HepG2 (cell line): ENCODE data around the gene ISG20. TPM values are rescaled to one million over a fixed set of nuclear protein-coding genes. Genes with fewer than 3 reads are reported as not detected.

Source experiments
- EEA1 ChIP-seq: sonication (generic); formaldehyde crosslinking; IDR thresholded peaks from 2 replicates; pipeline ENCODE4 v1.5.1; 2020; ENCODE audit warnings: mild to moderate bottlenecking, missing genetic modification reagents, borderline replicate concordance
- RBM22 ChIP-seq: fragments of 200-400 bp; formaldehyde crosslinking; optimal IDR thresholded peaks from 2 replicates; pipeline ENCODE3; 2017; ENCODE audit warnings: mild to moderate bottlenecking, low read length, moderate library complexity
- polyA plus RNA-seq, 8 experiments: library from polyadenylated mRNA; depleted of rRNA in 3 of 8; stranded (reverse) in 7 of 8; unstranded in 1 of 8; fragments of >200 nt; fragmentation: Illumina TruSeq in 4 of 8; extraction: Trizol in 4 of 8; gene quantifications; 2 replicates each; pipeline versions ENCODE4 v1.2.1 to v1.2.3, GENCODE V29; 2011 to 2016; ENCODE audit warnings: low read depth in 4 of 8, missing spikeins in 1 of 8, mixed read lengths in 1 of 8; ENCODE audit not compliant: insufficient read depth in 1 of 8
- total RNA-seq, 5 experiments: library from RNA; depleted of rRNA; stranded (reverse); fragments of >200 nt; fragmentation: Illumina TruSeq; extraction: Trizol; gene quantifications; 2 replicates each; pipeline ENCODE4 v1.2.3, GENCODE V29; 2016; ENCODE audit warnings: low read depth in 1 of 5
- TF ChIP-seq, protein P1 (sequence below), 2 experiments: fragments of 450-650 bp in 1 of 2; sonication (generic) in 1 of 2; formaldehyde crosslinking in 1 of 2; IDR thresholded peaks; 2 replicates each; pipeline versions ENCODE4 v1.6.1 to v1.8.0; 2016 to 2022; ENCODE audit warnings: antibody characterized with exemption in 1 of 2, mild to moderate bottlenecking in 1 of 2, missing genetic modification reagents in 1 of 2
- TF ChIP-seq, protein P2 (sequence below): sonication (generic); formaldehyde crosslinking; IDR thresholded peaks from 2 replicates; pipeline ENCODE4 v1.4.0; 2020; ENCODE audit warnings: missing genetic modification reagents
- TF ChIP-seq, protein P3 (sequence below): sonication (generic); formaldehyde crosslinking; IDR thresholded peaks from 2 replicates; pipeline ENCODE4 v1.9.0; 2021; ENCODE audit warnings: missing genetic modification reagents, borderline replicate concordance

The ISG20 gene
- total and polyA plus RNA-seq, 2 of the 13 experiments (the other 11 are each of a cell fraction or from before 2014, with no cell fraction given), result 6.3 to 31.5 TPM

DNA sequence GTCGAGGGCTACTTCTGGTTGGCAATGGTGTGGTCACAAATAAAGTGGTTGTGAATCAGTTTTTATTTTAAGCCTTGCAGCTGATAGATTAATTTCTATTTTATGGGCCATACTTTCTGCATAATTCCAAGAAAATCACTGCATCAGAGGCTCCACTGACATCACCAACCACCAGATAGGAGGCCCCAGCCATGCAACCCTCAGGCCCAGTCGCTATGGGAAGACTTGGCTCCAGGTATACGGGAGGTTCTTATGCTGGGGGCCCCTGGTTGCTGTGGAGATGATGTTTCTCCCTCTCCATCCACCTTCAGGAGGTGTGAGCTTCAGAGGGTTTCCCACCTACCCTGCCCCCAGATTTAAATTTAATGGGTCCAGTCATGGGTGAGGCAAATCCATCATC, 57.4 kb downstream of the ISG20 start (continued):
- TF ChIP-seq, protein P1, sequence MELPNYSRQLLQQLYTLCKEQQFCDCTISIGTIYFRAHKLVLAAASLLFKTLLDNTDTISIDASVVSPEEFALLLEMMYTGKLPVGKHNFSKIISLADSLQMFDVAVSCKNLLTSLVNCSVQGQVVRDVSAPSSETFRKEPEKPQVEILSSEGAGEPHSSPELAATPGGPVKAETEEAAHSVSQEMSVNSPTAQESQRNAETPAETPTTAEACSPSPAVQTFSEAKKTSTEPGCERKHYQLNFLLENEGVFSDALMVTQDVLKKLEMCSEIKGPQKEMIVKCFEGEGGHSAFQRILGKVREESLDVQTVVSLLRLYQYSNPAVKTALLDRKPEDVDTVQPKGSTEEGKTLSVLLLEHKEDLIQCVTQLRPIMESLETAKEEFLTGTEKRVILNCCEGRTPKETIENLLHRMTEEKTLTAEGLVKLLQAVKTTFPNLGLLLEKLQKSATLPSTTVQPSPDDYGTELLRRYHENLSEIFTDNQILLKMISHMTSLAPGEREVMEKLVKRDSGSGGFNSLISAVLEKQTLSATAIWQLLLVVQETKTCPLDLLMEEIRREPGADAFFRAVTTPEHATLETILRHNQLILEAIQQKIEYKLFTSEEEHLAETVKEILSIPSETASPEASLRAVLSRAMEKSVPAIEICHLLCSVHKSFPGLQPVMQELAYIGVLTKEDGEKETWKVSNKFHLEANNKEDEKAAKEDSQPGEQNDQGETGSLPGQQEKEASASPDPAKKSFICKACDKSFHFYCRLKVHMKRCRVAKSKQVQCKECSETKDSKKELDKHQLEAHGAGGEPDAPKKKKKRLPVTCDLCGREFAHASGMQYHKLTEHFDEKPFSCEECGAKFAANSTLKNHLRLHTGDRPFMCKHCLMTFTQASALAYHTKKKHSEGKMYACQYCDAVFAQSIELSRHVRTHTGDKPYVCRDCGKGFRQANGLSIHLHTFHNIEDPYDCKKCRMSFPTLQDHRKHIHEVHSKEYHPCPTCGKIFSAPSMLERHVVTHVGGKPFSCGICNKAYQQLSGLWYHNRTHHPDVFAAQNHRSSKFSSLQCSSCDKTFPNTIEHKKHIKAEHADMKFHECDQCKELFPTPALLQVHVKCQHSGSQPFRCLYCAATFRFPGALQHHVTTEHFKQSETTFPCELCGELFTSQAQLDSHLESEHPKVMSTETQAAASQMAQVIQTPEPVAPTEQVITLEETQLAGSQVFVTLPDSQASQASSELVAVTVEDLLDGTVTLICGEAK (IDR thresholded peaks at IDR 0.05), result no peak
- TF ChIP-seq, protein P1 (CRISPR knock-in tag; IDR thresholded peaks at IDR 0.05), result no peak
- TF ChIP-seq, protein P2, sequence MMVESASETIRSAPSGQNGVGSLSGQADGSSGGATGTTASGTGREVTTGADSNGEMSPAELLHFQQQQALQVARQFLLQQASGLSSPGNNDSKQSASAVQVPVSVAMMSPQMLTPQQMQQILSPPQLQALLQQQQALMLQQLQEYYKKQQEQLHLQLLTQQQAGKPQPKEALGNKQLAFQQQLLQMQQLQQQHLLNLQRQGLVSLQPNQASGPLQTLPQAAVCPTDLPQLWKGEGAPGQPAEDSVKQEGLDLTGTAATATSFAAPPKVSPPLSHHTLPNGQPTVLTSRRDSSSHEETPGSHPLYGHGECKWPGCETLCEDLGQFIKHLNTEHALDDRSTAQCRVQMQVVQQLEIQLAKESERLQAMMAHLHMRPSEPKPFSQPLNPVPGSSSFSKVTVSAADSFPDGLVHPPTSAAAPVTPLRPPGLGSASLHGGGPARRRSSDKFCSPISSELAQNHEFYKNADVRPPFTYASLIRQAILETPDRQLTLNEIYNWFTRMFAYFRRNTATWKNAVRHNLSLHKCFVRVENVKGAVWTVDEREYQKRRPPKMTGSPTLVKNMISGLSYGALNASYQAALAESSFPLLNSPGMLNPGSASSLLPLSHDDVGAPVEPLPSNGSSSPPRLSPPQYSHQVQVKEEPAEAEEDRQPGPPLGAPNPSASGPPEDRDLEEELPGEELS (CRISPR knock-in tag), result no peak
- TF ChIP-seq, protein P3, sequence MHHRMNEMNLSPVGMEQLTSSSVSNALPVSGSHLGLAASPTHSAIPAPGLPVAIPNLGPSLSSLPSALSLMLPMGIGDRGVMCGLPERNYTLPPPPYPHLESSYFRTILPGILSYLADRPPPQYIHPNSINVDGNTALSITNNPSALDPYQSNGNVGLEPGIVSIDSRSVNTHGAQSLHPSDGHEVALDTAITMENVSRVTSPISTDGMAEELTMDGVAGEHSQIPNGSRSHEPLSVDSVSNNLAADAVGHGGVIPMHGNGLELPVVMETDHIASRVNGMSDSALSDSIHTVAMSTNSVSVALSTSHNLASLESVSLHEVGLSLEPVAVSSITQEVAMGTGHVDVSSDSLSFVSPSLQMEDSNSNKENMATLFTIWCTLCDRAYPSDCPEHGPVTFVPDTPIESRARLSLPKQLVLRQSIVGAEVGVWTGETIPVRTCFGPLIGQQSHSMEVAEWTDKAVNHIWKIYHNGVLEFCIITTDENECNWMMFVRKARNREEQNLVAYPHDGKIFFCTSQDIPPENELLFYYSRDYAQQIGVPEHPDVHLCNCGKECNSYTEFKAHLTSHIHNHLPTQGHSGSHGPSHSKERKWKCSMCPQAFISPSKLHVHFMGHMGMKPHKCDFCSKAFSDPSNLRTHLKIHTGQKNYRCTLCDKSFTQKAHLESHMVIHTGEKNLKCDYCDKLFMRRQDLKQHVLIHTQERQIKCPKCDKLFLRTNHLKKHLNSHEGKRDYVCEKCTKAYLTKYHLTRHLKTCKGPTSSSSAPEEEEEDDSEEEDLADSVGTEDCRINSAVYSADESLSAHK, result no peak
- no peak for TF ChIP-seq EEA1 (CRISPR knock-in tag)
- TF ChIP-seq RBM22, result no peak
